Panc1 (cell line): Measurements from ENCODE around the gene TMED7.

Experiments
- CTCF ChIP-seq: fragments of 450-650 bp; IDR thresholded peaks from 2 replicates; pipeline ENCODE4 v1.5.1; 2017; ENCODE audit warnings: mild to moderate bottlenecking
- POLR2AphosphoS5 ChIP-seq: IDR thresholded peaks from 2 replicates; pipeline ENCODE4 v1.6.1; 2012; ENCODE audit warnings: mild to moderate bottlenecking, low read depth, low read length, moderate library complexity

DNA sequence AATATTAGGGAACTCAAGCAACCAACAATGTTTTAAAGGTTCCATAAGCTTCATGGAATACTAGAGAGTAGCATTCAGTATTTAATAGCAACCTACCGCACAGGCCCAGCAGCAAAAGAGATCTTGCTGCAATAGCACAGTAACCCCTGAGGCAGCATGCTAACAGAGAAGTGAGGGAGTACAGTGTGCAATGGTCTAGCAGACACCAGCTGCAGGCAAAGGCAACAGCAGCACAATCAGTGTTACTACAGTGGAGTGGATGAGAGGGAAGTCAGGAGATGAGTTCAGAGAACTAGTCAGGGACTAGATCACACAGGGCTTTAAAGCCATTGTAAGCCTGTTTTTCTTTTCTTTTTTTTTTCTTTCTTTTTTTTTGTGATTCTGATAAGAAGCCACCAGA, 26.3 kb downstream of the TMED7 start:
- TF ChIP-seq CTCF (no peak), POLR2AphosphoS5 (no peak)
